ENCODE measurements around the gene SPDL1. TPM values are rescaled to one million over a fixed set of nuclear protein-coding genes. Genes with fewer than 3 reads are reported as not detected.

The SPDL1 gene
- polyA plus RNA-seq, 1 experiment: 35.4 TPM

- ChIA-PET POLR2A (no interaction called here), CTCF (interaction anchor here (0.6 kb wide), 1 partner anchor 117 kb away, joined by 3 read pairs; no protein-coding TSS in a partner anchor)
- DNase-seq (ENCODE audit: low read depth): no peak
- Histone ChIP-seq H3K4me3 (ENCODE audit: low read depth, low read length) (no peak overlapping the region), H3K36me3 (ENCODE audit: control insufficient read depth, insufficient read depth, low read length) (no peaks in the 10 kb centered on the region), H3K27me3 (ENCODE audit: control insufficient read depth, insufficient read depth, low read length) (no peaks in the 10 kb centered on the region)
- TF ChIP-seq, protein P1, sequence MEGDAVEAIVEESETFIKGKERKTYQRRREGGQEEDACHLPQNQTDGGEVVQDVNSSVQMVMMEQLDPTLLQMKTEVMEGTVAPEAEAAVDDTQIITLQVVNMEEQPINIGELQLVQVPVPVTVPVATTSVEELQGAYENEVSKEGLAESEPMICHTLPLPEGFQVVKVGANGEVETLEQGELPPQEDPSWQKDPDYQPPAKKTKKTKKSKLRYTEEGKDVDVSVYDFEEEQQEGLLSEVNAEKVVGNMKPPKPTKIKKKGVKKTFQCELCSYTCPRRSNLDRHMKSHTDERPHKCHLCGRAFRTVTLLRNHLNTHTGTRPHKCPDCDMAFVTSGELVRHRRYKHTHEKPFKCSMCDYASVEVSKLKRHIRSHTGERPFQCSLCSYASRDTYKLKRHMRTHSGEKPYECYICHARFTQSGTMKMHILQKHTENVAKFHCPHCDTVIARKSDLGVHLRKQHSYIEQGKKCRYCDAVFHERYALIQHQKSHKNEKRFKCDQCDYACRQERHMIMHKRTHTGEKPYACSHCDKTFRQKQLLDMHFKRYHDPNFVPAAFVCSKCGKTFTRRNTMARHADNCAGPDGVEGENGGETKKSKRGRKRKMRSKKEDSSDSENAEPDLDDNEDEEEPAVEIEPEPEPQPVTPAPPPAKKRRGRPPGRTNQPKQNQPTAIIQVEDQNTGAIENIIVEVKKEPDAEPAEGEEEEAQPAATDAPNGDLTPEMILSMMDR (IDR thresholded peaks at IDR 0.05; ENCODE audit: insufficient read depth, low read depth, low read length): no peak
Measured at GRCh38 chr5:169648725-169649310, 65.2 kb downstream of the SPDL1 start.

- Histone ChIP-seq H3K4me3 (ENCODE audit: low read depth, low read length) (no peak overlapping the region), H3K27me3 (ENCODE audit: control insufficient read depth, insufficient read depth, low read length) (no peaks in the 10 kb centered on the region), H3K36me3 (ENCODE audit: control insufficient read depth, insufficient read depth, low read length) (no peaks in the 10 kb centered on the region)
- ChIA-PET CTCF (interaction anchor here (0.6 kb wide), 1 partner anchor 117 kb away, joined by 3 read pairs; no protein-coding TSS in a partner anchor), POLR2A (no interaction called here)
- DNase-seq (ENCODE audit: low read depth): no peak
- TF ChIP-seq, protein P1 (IDR thresholded peaks at IDR 0.05; ENCODE audit: insufficient read depth, low read depth, low read length): no peak
Measured at GRCh38 chr5:169649486-169649885, 65.9 kb downstream of the SPDL1 start.

GRCh38 chr5:169650701-169651331, 67.2 kb downstream of the SPDL1 start:
- no peak for DNase-seq (ENCODE audit: low read depth)
- no peaks in the 10 kb centered on the region for H3K27me3 ChIP-seq (ENCODE audit: control insufficient read depth, insufficient read depth, low read length)
- POLR2A ChIA-PET: no interaction called here
- TF ChIP-seq, protein P1 (IDR thresholded peaks at IDR 0.05; ENCODE audit: insufficient read depth, low read depth, low read length): no peak
- CTCF ChIA-PET: interaction anchor here (1.1 kb wide), 1 partner anchor 13 kb away, joined by 4 read pairs; no protein-coding TSS in a partner anchor
- H3K36me3 ChIP-seq (ENCODE audit: control insufficient read depth, insufficient read depth, low read length): no peaks in the 10 kb centered on the region
- H3K4me3 ChIP-seq (ENCODE audit: low read depth, low read length): no peak overlapping the region

DNA sequence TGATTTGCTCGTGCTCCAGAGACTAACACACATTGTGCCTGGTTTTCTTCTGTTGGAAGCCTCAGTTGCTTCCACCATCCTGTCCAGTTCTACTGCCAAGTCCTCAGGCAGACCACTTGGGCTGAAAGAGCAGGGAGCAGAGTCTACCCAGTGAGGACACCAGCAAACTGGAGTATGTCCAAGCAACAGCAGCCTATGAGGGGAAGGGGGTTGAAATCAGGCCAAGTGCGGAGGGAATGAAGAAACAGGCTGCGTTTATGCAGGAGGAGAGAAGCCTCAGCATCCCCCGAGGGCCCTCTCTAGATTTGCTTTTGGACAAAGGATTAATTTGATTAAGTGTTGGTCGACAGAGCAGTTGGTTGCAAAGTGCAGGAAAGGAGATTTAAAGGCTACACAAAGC, 68.0 kb downstream of the SPDL1 start:
- no peak for DNase-seq (ENCODE audit: low read depth)
- CTCF ChIA-PET: interaction anchor here (1.1 kb wide), 1 partner anchor 14 kb away, joined by 4 read pairs; no protein-coding TSS in a partner anchor
- H3K4me3 ChIP-seq (ENCODE audit: low read depth, low read length): no peak overlapping the region

GRCh38 chr5:169652057-169652456, 68.5 kb downstream of the SPDL1 start:
- Histone ChIP-seq H3K27me3 (ENCODE audit: control insufficient read depth, insufficient read depth, low read length) (no peaks in the 10 kb centered on the region), H3K4me3 (ENCODE audit: low read depth, low read length) (no peak overlapping the region), H3K36me3 (ENCODE audit: control insufficient read depth, insufficient read depth, low read length) (no peaks in the 10 kb centered on the region)
- ChIA-PET POLR2A (no interaction called here), CTCF (no interaction called here)
- DNase-seq (ENCODE audit: low read depth): no peak
- TF ChIP-seq, protein P1 (IDR thresholded peaks at IDR 0.05; ENCODE audit: insufficient read depth, low read depth, low read length): no peak

More for the DNA sequence above, 68.0 kb downstream of the SPDL1 start:
- POLR2A ChIA-PET: no interaction called here
- Histone ChIP-seq H3K27me3 (ENCODE audit: control insufficient read depth, insufficient read depth, low read length) (no peaks in the 10 kb centered on the region), H3K36me3 (ENCODE audit: control insufficient read depth, insufficient read depth, low read length) (no peaks in the 10 kb centered on the region)
- TF ChIP-seq, protein P1 (IDR thresholded peaks at IDR 0.05; ENCODE audit: insufficient read depth, low read depth, low read length): no peak

Measured in BJ (cell line).